ENCODE results near the gene LRRC74A. TPM values are rescaled to one million over a fixed set of nuclear protein-coding genes. Genes with fewer than 3 reads are reported as not detected.

The LRRC74A gene
- total RNA-seq, 4 donors from 2014 or later: not detected

GRCh38 chr14:76814726-76815645 lies 11.2 kb upstream of the LRRC74A start:
- Histone ChIP-seq H3K4me3 (no peak overlapping the region), H3K9me3 (no peaks in the 10 kb centered on the region), H3K27ac (replicated peaks in 1 of 4) (no peak overlapping the region), H3K36me3 (no peaks in the 10 kb centered on the region), H3K4me1 (peaks cover 13 to 29% (median 25%) of the 10 kb centered on the region in 4 donors), H3K27me3 (no peaks in the 10 kb centered on the region)
- DNase-seq (ENCODE audit: extremely low spot score): peak; percentile 62
- WGBS: 78% methylated on average over 7 of the region's 7 CpGs
- TF ChIP-seq POLR2AphosphoS5 (IDR thresholded peaks at IDR 0.05) (no peak), EP300 (IDR thresholded peaks at IDR 0.05) (no peak), CTCF (IDR thresholded peaks at IDR 0.05) (no peak), POLR2A (IDR thresholded peaks at IDR 0.05; ENCODE audit: low read depth) (no peak)
- intact Hi-C loops (cut with DNase I): no loop called here

DNA sequence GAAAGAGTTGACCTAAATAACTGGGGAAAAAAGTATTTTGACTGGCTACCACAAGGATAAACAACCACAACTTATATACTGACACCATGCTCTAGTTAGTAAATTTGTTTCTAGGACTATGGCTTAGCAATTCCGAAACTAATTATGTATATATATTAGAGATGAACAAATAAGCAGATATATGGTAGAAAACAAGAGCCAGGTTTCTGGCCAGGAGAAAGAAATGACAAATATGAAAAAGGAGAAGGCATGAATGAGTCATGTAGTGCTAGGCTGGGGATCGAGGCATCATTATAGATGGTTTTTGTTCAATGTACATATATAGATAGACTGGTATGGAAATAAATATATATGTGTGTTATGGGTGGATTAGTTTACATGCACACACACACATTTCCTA lies 5.5 kb upstream of the LRRC74A start:
- Histone ChIP-seq H3K27me3 (no peaks in the 10 kb centered on the region), H3K9me3 (no peaks in the 10 kb centered on the region), H3K4me3 (no peak overlapping the region), H3K4me1 (no peaks in the 10 kb centered on the region), H3K36me3 (no peaks in the 10 kb centered on the region), H3K27ac (replicated peaks in 1 of 4) (no peak overlapping the region)
- 84% methylated on average over 2 of the region's 2 CpGs for WGBS
- no peak for DNase-seq (ENCODE audit: extremely low spot score)
- intact Hi-C loops (cut with DNase I): no loop called here
- no peak for TF ChIP-seq CTCF (IDR thresholded peaks at IDR 0.05)
- TF ChIP-seq EP300 (IDR thresholded peaks at IDR 0.05): no peak
- TF ChIP-seq POLR2AphosphoS5 (IDR thresholded peaks at IDR 0.05): no peak
- no peak for TF ChIP-seq POLR2A (IDR thresholded peaks at IDR 0.05; ENCODE audit: low read depth)

DNA sequence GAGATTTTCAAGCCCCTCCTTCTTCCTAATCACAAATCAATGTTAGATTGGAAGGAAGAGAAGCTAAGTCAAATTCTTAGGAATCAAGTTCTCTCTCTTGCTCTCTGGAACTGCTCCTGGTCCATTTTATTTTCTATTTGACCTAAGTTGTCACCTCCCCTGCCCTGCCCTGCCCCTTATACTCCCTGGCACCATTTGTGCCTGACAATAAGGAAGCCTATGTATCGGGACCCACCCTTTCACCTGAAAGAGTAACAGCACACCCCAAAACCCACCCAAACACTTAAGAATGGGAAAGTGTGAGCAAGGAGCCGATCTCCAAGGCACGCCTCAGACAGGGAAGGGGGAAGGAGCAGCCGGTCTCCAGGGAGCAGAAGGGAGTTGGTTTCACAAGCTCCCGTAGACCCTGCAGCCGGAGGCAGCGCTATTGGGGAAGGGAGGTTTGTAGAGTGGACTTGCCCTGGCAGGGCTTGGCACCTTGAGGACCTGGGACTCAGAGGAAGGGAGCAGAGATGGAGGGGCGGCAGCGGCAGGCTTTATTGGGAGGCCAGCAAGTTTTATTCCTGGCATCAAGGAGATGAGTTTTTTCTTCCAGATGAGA lies 1.6 kb downstream of the LRRC74A start:
- no peak for DNase-seq (ENCODE audit: extremely low spot score)
- Histone ChIP-seq H3K4me3 (peak overlapping the region; percentile 27 to 38 (median 32)), H3K27ac (replicated peaks in 1 of 4) (peak overlapping the region in 3 of 4 donors; percentile 6 to 58 (median 7)), H3K36me3 (no peaks in the 10 kb centered on the region), H3K27me3 (no peaks in the 10 kb centered on the region), H3K9me3 (no peaks in the 10 kb centered on the region), H3K4me1 (peaks cover 3 to 16% (median 10%) of the 10 kb centered on the region in 4 donors)
- intact Hi-C loops (cut with DNase I): no loop called here
- 57% methylated on average over 9 of the region's 9 CpGs for WGBS
- no peak for TF ChIP-seq POLR2AphosphoS5 (IDR thresholded peaks at IDR 0.05)
- no peak for TF ChIP-seq CTCF (IDR thresholded peaks at IDR 0.05)
- no peak for TF ChIP-seq EP300 (IDR thresholded peaks at IDR 0.05)
- no peak for TF ChIP-seq POLR2A (IDR thresholded peaks at IDR 0.05; ENCODE audit: low read depth)

DNA sequence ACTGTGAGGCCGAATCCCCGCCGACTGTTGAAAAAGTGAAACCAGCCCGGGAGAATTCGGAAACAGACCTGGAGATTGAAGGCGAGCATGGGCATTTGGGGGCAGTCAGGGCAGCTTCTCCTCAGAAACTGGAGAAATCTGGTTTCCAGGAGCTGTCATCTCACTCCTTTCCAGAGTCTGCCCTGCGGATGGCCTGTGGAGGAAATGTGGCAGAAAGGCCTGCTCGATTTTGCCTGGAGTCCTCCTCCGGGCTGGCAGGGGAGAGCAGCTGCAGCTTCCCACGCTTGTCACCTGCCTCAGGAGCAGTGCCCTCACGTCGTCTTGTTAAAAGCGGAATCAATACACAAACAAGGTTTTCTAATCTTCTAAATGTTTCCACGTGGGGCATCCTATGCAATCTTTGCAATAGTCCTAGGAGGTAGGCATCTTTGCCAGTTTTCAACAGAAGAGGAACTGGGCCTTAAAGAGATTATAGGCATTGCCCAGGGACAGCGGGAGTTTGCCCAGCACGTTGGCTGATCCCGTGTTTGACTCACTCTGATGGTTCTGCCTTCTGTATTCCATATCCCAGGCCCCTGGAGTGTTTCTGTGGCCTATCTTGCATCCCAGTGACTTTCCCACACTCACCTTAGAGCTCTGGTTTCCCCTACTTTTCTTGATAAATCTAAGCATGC lies 2.3 kb downstream of the LRRC74A start:
- peak overlapping the region in 3 of 4 donors; percentile 6 to 58 (median 13) for H3K27ac ChIP-seq (replicated peaks in 1 of 4)
- peaks cover 3 to 16% (median 10%) of the 10 kb centered on the region in 4 donors for H3K4me1 ChIP-seq
- intact Hi-C loops (cut with DNase I): no loop called here
- no peaks in the 10 kb centered on the region for H3K36me3 ChIP-seq
- TF ChIP-seq CTCF (IDR thresholded peaks at IDR 0.05) (no peak), POLR2AphosphoS5 (IDR thresholded peaks at IDR 0.05) (no peak), EP300 (IDR thresholded peaks at IDR 0.05) (no peak), POLR2A (IDR thresholded peaks at IDR 0.05; ENCODE audit: low read depth) (no peak)
- H3K9me3 ChIP-seq: no peaks in the 10 kb centered on the region
- H3K4me3 ChIP-seq: peak overlapping the region; percentile 27 to 38 (median 32)
- WGBS: 72% methylated on average over 17 of the region's 17 CpGs
- DNase-seq (ENCODE audit: extremely low spot score): no peak
- H3K27me3 ChIP-seq: no peaks in the 10 kb centered on the region
